Stimulated activated CD8-positive, alpha-beta memory T cell treated with anti-CD3 and anti-CD28 coated beads, Interleukin-15, amount 100 ng/mL, for 24 hours (primary cell): ENCODE data around the gene DLGAP4.
A peak's percentile ranks its signal among the peaks of the same experiment; 100 is the strongest.

Source experiments
- DNase-seq: peaks from one replicate; pipeline ENCODE4 v3.0.0-alpha.2; 2020; ENCODE audit warnings: low read depth

The DLGAP4 gene

DNA sequence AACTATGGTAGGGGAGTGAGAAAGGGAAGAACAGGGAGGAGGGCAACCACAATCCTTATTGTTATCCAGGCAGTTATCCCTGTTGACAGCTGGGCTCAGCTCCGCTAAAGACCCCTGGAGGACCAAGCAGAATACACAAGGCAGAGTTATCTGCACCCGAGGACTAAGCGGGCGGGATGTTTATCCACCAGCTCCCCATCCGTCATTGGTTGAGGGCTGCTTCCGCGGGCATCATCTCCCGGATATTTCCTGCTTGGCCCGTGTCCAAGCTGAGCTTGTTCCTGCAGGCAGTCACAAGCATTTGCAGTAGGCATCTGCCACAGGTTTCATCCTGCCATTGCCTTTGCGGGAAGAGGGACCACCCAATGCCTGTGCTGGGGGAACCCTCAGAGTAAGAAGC, 102.1 kb downstream of the DLGAP4 start:
- no peak for DNase-seq

DNA sequence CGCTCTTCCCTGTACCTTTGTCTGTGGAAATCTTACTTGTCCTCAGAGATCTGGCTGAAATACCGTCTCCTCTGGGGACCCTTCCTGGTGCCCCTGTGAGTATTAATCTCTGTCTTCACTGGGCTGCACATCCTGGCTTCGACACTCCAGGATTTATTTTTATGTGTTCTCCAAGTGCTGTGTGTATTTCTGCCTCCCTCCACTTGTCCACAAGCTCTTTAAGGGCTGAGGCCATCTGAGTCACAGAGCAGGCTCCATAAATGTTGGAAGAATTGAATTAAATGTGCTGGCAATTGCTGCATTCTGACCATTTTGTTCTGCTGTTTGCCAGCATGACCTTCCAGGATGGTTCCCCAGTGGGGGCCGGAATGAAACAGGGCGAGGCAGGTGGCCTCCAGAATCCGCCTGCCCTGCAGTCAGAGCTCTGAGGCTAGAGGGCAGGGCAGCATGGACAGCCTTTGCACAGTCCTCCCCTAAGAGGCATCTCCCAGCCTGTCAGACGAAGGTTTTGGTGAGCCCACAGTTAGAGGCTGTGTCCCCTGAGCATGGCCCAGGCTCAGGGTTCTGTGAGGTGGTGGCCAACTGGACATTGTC, 105.8 kb downstream of the DLGAP4 start:
- no peak for DNase-seq

DNA sequence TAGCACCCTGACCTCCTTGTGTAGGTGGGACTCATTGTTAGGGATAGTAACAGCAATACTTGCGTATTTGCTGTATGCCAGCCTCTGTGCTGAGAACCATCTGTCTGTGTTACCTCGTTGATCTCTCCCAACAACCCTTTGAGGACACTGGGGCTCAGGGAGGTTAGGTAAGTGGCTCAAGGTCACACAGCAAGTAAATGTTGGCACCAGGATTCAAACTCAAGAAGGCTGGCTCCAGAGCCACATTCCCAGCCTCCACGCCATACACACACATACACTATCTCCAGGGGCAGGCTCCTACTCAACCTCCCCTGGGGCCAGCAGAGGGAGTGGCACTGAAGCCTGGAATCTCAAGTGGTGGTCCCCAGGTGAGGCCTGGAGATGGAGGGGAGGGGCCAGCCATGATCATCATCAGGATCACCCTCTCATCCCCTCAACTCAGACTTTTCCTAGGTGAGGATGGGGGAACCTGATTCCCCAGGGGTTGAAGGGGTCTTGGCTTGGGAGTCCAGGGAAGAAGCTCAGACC, 109.4 kb downstream of the DLGAP4 start:
- no peak for DNase-seq

DNA sequence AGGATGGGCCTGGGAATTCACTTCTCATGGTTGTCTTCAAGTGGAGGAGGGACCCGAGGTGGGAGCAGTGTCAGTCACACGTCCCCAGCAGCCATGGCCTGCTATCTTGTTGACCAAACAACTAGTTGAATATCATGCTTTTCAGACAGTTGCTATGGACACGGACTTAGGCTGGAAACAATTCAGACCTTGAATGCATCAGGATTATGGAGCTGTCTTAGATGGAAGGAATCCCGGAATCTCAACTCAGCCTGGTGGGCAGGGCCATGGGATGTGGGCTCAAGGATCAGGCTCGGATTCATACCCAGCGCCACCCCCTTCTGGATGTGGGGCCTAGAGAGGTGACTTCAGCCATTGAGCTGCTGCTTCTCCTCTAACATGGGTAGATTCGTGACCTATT, 112.6 kb downstream of the DLGAP4 start:
- no peak for DNase-seq

DNA sequence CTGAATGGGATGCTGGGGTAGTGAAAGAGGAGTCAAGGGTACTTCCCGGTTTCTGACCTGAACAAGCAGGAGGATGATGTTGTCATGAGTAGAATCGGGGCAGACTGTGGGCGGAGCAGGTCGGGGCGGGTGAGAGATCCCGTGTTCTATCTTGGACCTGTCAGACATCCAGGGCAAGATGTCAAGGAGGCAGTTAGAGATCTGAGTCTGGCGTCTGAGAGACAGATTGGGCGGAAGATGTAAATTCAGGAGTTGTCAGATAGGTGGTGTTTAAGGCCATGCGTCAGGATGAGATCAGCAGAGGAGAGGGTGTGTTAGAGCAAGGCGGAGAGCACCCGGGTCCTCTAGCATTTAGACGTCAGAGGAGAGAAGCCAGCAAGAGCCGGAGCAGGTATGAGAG, 115.5 kb downstream of the DLGAP4 start:
- no peak for DNase-seq

DNA sequence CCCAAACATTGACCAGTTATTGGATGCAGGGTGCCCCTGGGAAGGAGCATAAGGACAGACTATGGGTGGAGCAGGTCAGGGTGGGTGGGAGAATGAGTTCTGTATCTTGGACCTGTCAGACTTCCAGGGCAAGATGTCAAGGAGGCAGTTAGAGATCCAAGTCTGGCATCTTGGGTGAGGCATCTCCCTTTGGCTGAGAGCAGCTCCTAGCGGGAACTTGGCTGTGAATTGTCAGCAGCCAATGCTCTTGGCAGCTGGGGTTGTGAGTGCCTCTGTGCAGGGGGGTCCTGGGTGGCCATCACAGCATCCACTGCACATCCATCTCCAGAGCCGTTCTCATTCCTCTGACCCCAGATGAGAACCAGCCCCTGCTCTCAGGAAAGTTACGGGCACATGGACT, 118.2 kb downstream of the DLGAP4 start:
- DNase-seq, result no peak

DNA sequence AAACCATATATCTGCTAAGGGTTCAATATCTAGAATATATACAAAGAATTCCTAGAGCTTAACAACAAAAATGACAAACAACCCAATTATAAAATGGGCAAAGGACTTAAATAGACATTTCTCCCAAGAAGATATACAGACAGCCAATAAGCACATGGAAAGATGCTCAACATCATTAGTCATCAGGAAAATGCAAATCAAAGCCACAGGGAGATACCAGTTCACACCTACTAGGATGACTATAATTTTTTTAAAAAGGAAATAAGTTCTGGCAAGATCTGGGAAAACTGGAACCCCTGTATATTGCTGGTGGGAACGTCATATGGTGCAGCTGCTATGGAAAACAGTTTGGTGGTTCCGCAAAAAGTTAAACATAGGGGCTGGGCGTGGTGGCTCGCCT, 119.0 kb downstream of the DLGAP4 start:
- no peak for DNase-seq

DNA sequence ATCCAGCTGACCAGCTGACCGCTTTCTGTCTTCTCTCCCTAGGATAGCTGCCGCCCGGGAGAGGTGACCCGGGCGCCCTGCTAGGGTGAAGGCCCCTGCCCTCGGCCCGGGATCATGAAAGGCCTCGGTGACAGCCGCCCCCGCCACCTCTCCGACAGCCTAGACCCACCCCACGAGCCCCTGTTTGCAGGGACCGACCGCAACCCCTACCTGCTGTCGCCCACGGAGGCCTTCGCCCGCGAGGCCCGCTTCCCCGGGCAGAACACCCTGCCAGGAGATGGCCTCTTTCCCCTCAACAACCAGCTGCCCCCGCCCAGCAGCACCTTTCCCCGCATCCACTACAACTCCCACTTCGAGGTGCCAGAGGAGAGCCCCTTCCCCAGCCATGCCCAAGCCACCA, 125.5 kb downstream of the DLGAP4 start:
- DNase-seq, result no peak

DNA sequence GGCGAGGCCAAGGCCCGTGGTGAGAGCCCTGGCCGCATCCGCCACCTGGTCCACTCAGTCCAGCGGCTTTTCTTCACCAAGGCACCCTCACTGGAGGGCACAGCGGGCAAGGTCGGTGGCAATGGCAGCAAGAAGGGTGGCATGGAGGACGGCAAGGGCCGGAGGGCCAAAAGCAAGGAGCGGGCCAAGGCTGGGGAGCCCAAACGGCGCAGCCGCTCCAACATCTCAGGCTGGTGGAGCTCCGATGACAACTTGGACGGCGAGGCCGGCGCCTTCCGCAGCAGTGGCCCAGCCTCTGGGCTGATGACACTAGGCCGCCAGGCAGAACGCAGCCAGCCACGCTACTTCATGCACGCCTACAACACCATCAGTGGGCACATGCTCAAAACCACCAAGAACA, 126.0 kb downstream of the DLGAP4 start:
- no peak for DNase-seq

DNA sequence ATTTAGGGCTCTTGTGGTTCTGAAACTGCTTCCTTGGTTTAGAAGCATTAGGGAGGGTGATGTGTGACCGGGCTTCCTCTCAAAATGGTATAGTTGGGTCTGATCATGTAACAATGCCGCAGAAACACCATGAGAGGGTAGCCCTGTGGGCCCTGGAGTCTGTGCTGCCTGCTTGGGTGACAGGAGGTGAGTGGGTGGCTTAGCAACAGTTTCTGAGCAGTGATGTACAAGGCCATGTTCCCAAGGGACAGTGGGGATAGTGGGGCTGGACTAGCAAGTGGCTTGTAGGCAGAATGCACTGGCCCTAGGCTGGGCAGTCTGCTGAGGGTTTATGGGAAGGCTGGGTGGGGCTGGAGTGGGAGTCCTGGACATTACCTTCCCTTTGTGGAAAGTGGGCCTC, 128.2 kb downstream of the DLGAP4 start:
- DNase-seq, result no peak

DNA sequence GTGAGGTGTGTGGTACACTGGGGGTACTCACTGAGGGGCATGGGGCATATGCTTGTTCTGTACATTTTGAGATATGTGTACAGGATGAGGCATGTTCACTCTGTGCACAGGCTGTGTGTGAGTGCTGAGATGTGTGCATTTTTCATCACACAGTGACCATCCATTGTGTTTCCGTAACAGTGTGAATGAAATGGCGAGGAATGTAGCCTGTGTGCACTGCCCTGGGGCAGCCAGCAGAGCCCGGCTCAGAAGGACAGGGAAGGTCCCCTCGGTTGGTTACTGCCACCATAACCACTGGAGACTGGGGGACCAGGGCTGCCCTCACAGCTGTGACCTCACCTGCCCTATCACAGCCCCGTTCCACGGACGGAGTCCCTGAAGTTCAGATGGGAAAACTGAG, 129.0 kb downstream of the DLGAP4 start:
- DNase-seq, result no peak

DNA sequence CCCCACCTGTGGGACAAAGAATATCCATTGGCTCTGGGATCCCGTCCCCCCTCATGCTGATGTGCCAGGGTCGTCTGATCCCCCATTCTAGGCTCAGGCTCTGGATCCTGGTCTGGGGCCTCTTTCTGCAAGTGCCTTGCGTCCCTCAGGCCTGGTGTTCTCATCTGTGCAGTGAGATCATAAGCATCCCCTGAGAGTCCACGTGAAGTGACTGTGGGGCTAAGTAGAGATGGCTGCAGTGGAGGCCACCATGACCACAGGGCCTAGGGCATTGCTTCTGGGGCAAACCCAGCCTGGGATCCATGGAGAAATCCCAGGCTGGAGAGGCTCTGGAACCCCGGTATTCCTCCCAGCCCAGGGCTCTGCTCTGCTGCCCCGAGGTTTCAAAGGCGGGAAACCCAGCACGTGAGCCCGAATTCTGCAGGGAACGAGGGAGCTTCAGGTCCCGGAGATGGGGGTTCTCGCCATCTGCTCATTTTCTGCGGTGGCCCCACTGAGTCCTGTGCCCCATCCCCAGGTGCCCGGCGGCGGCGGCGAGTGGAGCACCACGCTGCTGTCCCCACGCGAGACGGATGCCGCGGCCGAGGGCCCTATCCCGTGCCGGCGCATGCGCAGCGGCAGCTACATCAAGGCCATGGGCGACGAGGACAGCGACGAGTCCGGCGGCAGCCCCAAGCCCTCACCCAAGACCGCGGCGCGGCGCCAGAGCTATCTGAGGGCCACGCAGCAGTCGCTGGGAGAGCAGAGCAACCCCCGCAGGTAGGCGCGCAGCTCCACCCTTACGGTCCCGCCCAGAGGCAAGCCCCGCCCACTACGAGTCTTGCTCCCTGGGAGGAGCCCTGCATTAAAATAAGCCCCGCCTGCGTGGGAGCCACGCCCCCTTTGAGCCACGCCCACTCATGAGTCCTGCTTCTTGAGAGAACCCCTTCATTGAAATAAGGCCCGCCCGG, 129.7 kb downstream of the DLGAP4 start:
- peak; percentile 64 for DNase-seq

DNA sequence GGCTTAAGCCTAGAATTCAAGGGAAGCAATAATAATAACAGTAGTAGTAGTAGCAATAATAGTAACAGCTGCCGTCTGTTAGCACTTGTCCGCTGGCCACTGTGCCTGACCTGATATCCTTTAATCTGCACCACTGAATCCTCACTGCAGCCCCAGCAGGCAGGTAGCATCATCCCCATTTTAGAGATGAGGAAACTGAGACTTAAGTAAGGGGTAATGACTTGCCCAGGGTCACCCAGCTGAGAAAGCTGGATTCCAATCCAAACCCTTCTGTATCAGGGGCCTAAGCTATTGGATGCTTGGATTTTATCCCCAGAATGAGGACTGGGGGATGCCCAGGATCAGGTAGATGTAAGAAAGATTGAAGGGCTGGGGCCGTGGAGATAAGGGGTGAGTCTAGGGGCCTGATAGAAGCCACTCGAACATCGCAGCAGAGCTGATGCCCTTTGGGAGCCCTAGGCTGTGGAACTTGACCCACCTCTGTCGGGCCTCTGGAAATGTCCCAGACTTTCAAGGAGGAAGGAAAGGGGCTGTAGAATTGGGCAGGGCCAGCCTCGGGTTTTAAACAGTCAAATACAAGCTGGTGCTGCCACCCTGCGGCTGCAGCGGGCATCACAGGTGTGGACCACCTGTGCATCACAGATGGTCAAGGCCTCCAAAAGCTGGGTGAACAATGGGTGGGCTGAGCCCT, 133.0 kb downstream of the DLGAP4 start:
- DNase-seq, result peak; percentile 45

DNA sequence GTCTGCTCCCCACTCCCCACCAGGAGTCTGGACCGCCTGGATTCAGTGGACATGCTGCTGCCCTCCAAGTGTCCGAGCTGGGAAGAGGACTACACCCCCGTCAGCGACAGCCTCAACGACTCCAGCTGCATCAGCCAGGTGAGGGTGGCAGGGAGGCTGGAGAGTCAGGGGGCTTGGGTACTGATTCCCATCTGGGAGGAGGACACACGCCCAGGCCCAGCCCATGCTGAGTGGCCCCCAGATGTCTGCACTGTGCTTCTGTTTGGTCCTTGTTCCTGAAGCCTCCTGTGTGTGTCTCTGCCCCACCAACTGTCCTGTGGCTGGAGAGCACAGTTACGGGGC, 133.6 kb downstream of the DLGAP4 start:
- no peak for DNase-seq

DNA sequence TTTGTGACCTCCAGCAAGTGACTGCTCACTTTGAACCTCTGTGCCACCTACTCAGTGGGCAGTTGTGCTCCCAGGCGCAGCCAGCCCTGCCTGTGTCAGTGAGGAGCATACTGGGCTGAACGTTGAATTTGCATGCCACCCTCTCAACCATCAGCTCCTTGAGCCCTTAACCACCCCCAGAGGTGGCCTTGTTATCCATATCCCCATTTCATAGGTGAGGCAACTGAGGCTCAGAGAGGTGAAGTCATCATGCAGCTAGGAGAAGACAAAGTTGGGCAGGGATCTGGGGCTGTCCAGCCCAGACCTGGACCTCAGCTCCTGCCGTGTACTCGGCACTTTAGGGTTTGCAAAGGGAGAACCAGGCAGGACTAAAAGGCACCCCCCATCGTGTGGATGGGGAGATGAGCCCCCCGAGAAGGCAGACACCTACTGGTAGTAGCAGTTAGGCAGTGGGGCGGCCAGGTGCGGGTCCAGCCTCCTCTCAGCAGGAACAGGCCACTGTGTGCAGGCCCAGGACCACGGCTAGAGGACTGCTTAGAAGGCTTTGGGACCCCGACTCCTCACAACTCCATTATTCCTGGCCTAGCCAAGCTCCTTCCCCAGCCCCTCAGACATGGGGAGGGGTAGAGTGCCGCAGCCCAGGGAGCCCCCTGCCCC, 134.4 kb downstream of the DLGAP4 start:
- DNase-seq, result no peak

DNA sequence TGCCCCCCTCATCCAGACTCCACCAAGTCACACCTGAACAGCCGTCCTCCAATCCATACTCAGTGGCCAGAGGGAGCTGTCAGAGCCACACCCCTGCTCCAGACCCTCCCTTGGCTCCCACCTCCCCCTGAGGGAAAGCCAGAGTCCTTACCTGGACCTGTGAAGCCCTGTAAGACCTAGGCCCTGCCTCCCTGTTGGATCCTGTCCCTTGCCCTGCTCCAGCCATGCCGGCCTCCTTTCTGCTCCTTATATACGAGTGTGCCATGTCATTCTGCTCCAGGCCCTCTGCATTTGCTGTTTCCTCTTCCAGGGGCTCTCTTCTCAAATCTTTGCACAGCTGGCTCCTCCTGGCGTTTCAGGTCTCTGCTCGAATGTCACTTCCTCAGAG, 134.9 kb downstream of the DLGAP4 start:
- DNase-seq, result no peak

DNA sequence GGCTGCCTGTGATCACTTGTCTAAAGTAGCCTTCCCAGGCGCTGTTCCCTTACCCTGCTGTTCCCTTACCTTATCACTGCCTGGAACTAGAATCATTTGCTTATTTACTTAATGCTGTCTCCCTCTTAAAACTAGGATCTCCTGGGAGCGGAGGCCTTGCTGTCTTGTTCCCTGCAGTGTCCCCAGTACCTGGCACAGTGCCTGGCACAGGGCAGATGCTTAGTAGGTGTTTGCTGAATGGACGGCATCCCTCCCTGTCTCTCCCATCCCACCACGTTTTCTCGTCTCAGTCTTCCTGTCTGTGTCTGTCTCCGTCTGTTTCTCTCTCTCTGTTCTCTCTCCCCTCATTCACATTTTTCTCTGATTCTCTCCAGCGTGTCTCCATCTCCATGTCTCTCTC, 135.3 kb downstream of the DLGAP4 start:
- DNase-seq, result no peak

DNA sequence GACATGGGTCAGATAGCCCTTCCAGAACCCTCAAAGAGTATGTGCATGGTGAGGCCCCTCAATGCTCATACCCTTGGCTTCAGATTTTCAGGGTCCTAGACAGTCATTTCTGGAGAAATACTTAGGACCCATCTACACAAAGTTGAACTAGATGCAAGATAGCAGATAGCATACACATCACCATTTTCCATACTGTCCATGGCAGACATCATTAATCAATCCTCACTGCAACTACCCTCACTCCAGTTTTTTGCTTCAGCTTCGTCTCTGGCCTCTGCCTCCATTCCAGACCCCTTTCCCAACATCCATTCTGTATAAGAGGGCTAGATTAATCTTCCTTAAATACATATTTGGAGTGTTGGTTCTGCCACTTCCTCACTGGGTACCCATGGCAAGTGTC, 139.7 kb downstream of the DLGAP4 start:
- DNase-seq, result no peak

DNA sequence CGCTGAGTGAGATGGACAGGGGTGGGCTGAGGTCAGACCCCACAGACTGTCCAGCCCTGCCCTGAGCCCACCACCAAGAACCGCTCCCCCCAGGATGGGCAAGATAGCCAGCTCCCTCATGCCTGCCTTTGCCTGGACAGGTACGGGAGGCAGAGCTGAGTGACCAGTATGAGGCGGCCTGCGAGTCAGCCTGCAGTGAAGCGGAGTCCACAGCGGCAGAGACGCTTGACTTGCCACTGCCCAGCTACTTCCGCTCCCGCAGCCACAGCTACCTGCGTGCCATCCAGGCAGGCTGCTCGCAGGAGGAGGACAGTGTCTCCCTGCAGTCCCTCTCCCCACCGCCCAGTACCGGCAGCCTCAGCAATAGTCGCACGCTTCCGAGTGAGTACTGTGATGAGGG, 140.4 kb downstream of the DLGAP4 start:
- DNase-seq, result no peak

DNA sequence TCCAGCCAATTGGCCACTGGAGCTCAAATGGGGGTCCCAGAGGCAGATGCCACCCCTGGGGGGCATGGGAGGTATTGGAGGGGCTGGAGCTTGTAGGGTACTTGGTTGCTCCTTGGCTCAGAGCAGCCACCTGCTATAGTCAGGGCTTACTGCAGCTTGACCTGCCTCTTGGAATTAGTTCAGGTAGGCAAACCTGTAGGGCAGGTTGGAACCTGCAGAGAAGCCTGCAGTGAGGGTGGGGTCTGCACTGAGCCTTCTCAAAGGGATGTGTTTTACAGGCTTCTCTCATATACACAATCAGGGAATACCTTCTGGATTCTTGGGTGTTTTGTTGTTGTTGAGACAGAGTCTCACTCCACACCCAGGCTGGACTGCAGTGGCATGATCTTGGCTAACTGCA, 141.0 kb downstream of the DLGAP4 start:
- DNase-seq, result no peak

DNA sequence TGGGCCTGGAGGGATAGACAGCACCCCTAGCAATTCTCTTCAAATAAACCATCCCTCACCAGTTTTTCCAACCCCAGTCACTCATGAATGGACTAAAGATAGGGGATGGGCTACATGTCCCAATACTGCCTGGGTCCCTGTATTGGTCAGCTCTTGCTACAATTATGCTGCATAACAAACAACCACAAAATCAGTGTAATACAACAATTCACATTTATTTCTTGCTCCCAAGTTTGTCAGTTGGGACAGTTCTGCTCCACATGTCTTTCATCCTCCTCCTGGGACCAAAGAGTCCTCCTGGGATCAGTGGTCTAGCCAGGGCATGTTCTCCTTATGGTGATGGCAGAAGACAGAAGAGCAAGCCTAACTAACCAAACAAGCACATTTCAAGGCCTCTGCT, 143.5 kb downstream of the DLGAP4 start:
- DNase-seq, result no peak

DNA sequence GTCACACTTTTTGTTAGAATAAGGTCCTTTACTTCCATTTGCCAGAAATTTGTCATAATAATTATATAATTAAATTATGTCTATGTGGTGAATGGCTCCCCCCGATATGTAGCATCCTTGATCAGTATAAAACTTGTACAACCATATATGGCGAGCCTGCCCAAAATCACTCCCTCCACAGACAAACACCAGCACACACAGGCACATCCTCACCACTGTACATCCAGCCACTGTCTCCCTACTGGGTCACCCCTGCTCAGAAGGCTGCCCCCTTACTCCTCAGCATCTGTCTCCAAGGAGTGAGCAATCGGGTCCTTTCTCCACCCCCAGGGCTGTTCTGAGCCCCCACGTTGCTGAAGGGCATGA, 148.2 kb downstream of the DLGAP4 start:
- DNase-seq, result no peak
